SIG-M5 (cell line): ENCODE results near the gene GLUL.
"Not testable (repeated sequence)": the region's sequence is repeated elsewhere in the genome, so short reads cannot be mapped to it uniquely, and the experiment has no call there.

ENCODE experiments used
- DNase-seq: peaks from one replicate; lab custom pipeline; 2025; lab: John Stamatoyannopoulos, UW

The GLUL gene

DNA sequence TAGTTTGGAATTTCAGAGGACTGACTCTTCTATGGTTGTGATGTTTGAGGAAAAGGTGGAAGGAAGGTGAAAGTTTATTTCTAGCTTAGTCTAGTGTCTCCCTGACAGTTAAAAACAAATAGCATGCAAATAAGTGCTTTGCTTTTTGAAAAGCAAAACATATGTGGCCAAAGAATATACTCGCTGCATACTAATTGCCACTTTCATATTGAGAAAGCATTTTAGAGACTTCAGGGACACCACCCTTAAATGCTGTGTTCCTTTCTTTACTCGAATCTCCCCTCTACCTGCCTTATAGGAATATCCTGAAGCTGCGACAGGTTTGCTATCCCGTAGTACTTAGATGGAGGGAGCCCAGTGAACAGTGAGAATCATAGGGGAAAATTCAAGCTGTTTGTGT lies 23.2 kb downstream of the GLUL start:
- no peak for DNase-seq

GRCh38 chr1:182367926-182368325 lies 23.7 kb downstream of the GLUL start:
- no peak for DNase-seq

DNA sequence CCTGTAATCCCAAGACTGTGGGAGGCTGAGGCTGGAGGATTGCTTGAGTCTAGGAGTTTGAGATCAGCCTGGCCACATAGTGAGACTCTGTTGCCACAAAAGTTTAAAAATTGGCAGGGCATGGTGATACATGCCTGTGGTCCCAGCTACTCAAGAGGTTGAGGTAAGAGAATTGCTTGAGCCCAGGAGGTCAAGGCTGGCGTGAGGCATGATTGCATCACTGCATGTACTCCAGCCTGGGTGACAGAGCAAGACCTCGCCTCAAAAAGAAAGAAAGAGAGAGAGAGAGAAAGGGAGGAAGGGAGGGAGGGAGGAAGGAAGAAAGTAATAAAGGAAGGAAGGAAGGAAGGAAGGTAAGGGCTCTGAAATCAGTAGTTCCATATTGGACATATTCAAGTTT lies 25.0 kb downstream of the GLUL start:
- DNase-seq: no peak

DNA sequence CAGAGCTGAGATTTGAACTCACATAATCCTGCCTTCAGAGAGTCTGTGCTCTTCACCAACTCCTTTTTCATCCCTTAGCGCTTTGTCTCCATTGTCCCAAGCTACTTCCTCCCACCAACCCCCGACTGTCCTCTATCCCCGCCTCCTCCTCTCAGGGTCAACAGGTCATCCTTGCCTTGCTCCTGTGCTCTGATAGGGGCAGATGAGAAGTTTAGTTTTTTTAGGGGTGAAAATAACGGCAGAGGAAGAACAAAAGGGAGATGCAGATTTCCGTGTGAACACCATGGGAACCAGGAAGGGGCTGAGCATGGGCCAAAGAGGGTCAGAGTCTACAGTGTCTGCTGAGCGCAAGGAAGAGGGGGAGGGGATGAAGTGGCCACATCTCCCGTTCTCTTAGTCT lies 31.9 kb downstream of the GLUL start:
- no peak for DNase-seq

DNA sequence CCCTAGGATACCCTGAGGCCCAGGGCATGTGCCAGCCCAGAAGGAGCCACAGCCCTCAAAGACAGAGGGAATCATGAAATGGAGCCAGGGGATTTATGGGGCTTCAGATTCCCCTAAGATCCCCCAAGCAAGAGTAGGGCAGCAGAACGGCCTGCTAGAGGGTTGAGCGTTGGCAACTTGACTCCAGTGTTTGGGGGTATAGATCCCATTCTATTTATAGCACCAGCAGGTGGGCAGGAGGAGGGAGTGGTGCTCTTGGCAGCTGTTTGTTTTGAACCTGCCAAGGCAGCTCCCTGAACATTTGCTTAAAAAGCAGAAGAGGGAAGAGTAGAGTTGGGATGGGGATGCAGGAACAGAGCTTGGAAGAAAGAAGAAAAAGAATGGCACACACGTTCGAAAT lies 33.7 kb downstream of the GLUL start:
- no peak for DNase-seq

DNA sequence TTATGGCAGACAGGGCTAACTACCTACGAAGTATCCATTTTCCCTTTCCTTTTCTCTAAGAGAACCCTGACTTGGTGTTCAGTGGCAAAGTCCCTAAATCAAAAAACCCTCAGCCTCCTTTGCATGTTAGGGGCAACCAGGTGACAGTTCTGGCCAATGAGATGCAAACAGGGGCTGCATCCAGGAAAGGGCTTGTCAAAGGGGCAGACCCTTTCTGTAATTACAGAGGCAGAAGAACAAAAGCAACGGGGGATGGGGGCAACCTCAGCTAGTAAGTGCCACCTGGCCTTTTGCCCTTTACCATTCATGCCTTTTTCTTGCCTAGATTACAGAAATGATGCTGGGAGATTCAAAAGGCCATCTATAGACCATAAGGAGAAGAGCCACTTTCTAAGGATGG lies 34.4 kb downstream of the GLUL start:
- DNase-seq: no peak

DNA sequence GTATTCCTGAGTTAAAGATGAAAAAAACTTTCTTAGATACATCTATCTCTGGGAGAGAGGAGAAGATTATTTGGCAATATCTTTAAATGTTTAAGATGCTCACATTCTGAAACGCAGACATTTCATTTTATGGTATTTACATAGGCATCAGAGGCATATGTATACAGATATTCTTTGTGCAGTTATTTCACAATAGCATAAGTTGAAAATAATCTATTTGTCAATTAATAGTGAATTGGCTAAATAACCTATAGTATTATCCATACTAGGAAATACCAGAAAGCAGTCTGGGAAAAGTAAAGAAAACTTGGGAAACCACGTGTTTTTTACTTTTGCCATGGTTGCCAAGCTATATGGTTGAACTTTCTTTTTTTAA lies 35.9 kb downstream of the GLUL start:
- DNase-seq: no peak

DNA sequence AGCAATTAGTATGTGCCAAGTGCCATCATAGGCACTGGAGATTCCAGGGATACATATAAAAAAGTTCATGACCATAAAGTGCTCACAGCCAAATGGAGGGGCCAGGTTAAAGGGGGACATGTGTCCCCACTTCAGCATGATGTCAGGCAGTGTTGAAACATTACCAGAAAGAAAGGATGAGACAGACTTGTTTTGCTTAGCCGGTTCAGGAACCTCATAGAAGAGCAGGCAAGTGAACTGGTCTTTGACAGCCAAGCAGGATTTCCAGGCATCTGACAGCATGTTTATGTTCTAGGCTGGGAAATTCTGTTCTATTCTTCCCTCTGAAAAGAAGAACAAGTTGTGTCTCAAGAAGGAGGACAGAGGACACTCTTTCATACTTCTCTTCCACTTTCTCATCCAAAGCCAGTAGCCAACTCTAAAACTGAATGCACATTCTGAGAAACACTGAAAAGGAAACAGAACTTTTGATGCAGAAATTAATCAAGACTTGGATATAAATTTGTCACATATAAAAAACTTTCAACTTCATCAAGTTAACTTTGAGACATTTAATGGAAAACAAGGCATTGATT lies 39.7 kb downstream of the GLUL start:
- DNase-seq: no peak

DNA sequence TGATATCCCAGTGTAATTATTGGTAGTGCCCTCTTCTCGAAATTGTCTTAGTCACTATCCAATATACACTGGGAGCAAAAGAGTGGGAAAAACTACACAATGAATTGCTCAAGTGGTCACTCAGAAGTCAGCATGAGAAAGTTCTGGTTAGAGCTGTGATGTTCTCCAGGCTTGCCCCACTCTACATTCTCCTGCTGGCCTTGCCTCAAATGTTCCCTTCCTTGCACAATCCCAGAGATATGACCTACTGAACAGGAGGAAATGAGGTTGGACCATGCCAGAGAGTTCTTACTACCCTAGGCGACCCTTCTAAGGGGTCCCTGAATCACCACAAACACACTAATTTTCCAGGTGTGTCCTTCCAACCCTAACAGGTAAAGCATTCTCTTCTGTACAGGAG lies 40.8 kb downstream of the GLUL start:
- DNase-seq: no peak

- DNase-seq: no peak
Measured at GRCh38 chr1:182348961-182349747, 42.4 kb downstream of the GLUL start.

DNA sequence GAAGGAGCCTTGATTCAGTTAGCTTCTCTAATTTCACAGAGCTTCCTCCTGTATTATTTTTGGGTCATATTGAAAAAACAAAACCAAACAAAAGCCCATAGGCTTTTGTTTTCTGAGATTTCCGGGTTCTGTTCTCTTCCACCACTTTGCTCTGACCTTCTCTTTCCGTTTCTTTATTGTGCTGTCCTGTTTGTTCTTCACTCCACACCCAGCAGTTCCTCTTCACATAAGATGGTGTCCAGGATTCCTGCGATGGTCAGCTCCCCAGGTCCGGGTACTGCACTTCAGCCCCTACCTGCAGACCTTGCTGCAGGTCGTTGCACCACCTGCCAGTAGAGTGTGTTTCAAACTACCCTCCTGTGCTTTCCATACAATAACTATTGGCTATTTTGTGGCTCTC lies 44.6 kb downstream of the GLUL start:
- DNase-seq: no peak

DNA sequence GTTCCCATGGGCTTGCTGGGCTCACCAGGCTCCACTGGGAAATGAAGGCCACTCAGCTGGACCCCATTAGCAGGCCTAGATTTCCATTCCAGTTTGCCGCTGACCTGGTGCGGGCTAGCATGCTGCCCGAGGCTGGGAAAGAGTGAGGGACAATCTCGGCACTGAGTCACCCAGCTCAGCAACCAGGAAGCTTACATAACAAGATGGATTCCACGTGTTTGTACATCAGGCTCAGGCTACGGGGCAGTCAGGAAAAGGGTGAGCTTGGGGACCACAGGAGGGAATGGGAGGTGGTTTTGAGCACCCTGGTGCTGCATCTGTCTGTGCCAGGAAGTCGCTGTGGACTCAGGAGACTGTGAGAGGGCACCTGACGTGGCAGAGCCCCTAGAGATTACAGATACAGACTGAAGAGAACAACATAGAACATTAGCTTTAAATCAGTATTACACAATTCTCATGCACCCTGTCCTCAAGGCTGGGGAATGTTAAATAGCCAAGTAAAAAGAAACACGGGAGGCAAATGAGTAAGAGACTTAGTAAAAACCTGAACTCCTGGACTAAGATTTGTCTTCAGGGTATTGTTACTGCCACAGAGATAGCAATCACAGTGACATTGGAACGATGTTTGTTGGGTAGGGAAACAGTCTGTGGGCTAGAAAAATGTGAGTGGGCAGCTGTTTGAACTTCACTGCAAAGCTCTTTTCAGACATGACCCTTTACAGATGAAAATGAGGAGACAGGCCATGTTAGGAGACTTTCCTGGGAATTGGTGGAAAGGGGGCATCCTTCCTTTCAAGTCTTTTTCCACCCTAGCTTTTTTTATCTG lies 51.1 kb downstream of the GLUL start:
- no peak for DNase-seq

DNA sequence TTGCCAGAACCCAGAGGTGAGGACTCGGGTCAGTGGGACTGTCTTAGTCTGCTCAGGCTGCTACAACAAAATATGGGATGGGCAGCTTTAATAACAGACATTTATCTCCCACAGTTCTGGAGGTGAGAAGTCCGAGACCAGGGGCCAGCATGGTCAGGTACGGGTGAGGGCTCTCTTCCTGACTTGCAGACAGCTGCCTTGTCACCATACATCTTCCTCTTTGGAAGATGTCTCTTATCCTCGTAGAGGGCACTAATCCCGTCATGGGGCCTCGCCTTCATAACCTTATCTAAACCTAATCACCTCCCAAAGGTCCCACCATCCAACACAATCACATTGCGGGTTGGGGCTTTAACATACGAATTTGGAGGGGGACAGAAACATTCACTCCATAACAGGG lies 51.9 kb downstream of the GLUL start:
- no peak for DNase-seq

DNA sequence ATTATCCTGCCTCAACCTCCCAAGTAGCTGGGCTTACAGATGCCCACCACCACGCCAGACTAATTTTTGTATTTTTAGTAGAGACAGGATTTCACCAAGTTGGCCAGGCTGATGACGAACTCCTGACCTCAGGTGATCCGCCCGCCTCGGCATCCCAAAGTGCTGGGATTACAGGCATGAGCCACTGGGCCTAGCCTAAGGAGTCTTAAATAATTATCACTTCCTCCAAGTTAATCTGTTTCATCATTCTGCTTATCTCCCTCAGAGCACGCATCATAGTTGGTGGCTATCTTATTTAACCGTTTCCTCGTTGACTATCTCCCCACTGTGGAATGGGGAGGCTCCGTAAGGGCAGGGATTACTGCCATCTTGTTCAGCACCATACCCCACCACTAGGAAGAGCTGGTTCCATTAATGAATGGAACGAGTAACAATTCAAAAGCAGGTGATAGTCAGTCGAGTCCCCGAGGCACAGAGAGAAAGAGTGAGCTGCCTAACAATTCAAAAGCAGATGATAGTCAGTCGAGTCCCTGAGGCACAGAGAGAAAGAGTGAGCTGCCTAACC lies 52.7 kb downstream of the GLUL start:
- DNase-seq: no peak

GRCh38 chr1:182337736-182338571 lies 53.6 kb downstream of the GLUL start:
- no peak for DNase-seq

DNA sequence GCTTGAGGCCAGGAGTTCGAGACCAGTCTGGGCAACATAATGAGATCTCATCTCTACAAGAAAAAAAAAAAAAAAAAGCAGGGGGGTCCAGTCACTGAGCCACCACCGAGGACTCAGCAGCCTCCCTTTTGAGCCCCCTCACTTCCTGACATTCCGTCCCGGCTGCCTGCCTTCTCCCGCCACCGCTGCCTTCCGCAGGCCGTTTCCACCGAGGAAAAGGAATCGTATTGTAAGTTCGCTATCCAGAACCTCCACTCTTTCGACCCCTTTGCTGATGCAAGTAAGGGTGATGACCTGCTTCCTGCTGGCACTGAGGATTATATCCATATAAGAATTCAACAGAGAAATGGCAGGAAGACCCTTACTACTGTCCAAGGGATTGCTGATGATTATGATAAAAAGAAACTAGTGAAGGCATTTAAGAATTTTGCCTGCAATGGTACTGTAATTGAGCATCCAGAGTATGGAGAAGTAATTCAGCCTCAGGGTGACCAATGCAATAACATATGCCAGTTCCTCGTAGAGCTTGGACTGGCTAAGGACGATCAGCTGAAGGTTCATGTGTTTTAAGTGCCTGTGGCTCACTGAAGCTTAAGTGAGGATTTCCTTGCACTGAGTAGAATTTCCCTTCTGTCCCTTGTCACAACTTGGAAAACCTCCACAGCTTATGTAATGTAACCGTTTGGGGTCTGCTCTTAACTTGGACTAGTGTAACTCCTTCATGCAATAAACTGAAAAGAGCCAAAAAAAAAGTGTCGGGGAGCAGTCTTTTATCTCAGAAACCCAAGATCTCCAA lies 55.6 kb downstream of the GLUL start:
- DNase-seq: no peak

- DNase-seq: not testable (repeated sequence)
Measured at GRCh38 chr1:182333071-182333571, 58.5 kb downstream of the GLUL start.

DNA sequence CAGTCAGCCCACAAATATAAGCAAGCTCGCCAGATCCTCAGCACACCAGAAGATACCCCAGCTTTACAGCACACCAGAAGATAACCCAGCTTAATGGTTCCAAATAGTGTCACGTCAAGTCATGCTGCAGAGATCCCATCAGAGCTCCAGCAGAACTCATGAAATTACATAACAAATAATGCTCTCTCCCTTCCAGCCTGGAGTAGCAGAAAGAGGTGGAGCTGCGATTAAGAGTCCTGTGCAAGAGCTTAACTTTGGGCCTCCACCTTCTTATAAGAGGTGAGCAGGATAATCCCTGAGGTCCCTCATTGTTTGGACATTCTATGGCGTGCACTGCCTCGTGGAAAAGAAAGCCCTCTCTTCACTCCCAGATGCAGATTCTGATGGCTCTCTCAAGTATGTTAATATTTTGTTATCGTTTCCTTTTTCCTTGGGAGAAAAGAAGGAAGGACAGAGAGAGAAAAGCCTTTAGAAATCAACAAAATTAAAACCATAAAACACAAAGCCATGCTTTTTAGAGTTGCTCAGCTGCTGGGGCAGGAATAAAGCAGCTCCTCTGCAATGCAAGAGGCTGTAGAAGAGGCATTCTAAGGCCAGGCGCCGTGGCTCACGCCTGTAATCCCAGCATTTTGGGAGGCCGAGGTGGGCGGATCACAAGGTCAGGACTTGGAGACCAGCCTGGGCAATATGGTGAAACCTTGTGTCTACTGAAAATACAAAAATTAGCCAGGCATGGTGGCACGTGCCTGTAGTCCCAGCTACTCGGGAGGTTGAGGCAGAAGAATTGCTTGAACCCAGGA lies 59.1 kb downstream of the GLUL start:
- no peak for DNase-seq
